Type B pancreatic cell (in vitro differentiated cells): ENCODE measurements around the gene HOXB9. TPM values are rescaled to one million over a fixed set of nuclear protein-coding genes. Genes with fewer than 3 reads are reported as not detected.

Experiments used
- DNase-seq: peaks from one replicate; pipeline ENCODE4 v3.0.0; 2021; ENCODE audit warnings: mixed read lengths; ENCODE audit not compliant: unreplicated experiment; ENCODE audit errors: extremely low spot score
- H3K27ac Mint-ChIP-seq: 2 replicates; pipeline ENCODE4 v1.8.0; 2021; ENCODE audit warnings: mild to moderate bottlenecking, mixed read lengths
- H3K27me3 Mint-ChIP-seq: 2 replicates; pipeline ENCODE4 v1.8.0; 2021; ENCODE audit warnings: mixed read lengths
- H3K36me3 Mint-ChIP-seq: 2 replicates; pipeline ENCODE4 v1.8.0; 2021; ENCODE audit warnings: mixed read lengths
- H3K4me1 Mint-ChIP-seq: one replicate; pipeline ENCODE4 v1.8.0; 2021; ENCODE audit warnings: mixed read lengths; ENCODE audit not compliant: unreplicated experiment
- H3K4me3 Mint-ChIP-seq: 2 replicates; pipeline ENCODE4 v1.8.0; 2021; ENCODE audit warnings: mild to moderate bottlenecking, mixed read lengths
- H3K9me3 Mint-ChIP-seq: 2 replicates; pipeline ENCODE4 v1.8.0; 2021; ENCODE audit warnings: mixed read lengths
- CTCF ChIP-seq: fragments of 200-600 bp; sonication (generic); conservative IDR thresholded peaks from 2 replicates; pipeline ENCODE4 v1.5.0; 2021; ENCODE audit warnings: antibody characterized with exemption, mild to moderate bottlenecking
- total RNA-seq: library from RNA; stranded (reverse); gene quantifications from 2 replicates; pipeline ENCODE4 v1.2.1, GENCODE V29; 2021; ENCODE audit warnings: low replicate concordance

The HOXB9 gene
- total RNA-seq, 1 donor from 2014 or later: 9.4 TPM

- Mint-ChIP-seq H3K4me3 (peak overlapping the region; percentile 61), H3K36me3 (no peaks in the 10 kb centered on the region), H3K27me3 (peaks cover 95% of the 10 kb centered on the region), H3K9me3 (no peaks in the 10 kb centered on the region), H3K27ac (no peak overlapping the region), H3K4me1 (peaks cover 4% of the 10 kb centered on the region)
- DNase-seq: no peak
- no peak for TF ChIP-seq CTCF
Observed at GRCh38 chr17:48645639-48646182, 19.6 kb upstream of the HOXB9 start.

- no peaks in the 10 kb centered on the region for H3K36me3 Mint-ChIP-seq
- DNase-seq: no peak
- H3K27ac Mint-ChIP-seq: no peak overlapping the region
- H3K9me3 Mint-ChIP-seq: no peaks in the 10 kb centered on the region
- H3K4me1 Mint-ChIP-seq: peaks cover 4% of the 10 kb centered on the region
- H3K4me3 Mint-ChIP-seq: peak overlapping the region; percentile 1
- TF ChIP-seq CTCF: no peak
- peaks cover 96% of the 10 kb centered on the region for H3K27me3 Mint-ChIP-seq
Observed at GRCh38 chr17:48644910-48645557, 18.9 kb upstream of the HOXB9 start.

GRCh38 chr17:48644159-48644558, 18.0 kb upstream of the HOXB9 start:
- DNase-seq: no peak
- peaks cover 96% of the 10 kb centered on the region for H3K27me3 Mint-ChIP-seq
- no peaks in the 10 kb centered on the region for H3K9me3 Mint-ChIP-seq
- H3K4me3 Mint-ChIP-seq: no peak overlapping the region
- no peak for TF ChIP-seq CTCF
- H3K27ac Mint-ChIP-seq: no peak overlapping the region
- H3K4me1 Mint-ChIP-seq: peaks cover 4% of the 10 kb centered on the region
- H3K36me3 Mint-ChIP-seq: no peaks in the 10 kb centered on the region

GRCh38 chr17:48643697-48644012, 17.5 kb upstream of the HOXB9 start:
- H3K27ac Mint-ChIP-seq: no peak overlapping the region
- no peaks in the 10 kb centered on the region for H3K9me3 Mint-ChIP-seq
- peaks cover 4% of the 10 kb centered on the region for H3K4me1 Mint-ChIP-seq
- H3K36me3 Mint-ChIP-seq: no peaks in the 10 kb centered on the region
- H3K27me3 Mint-ChIP-seq: peaks cover 96% of the 10 kb centered on the region
- no peak overlapping the region for H3K4me3 Mint-ChIP-seq
- TF ChIP-seq CTCF: no peak
- DNase-seq: no peak

GRCh38 chr17:48642843-48643696, 16.9 kb upstream of the HOXB9 start:
- H3K4me3 Mint-ChIP-seq: no peak overlapping the region

More at GRCh38 chr17:48642843-48643696, 16.9 kb upstream of the HOXB9 start:
- no peak for DNase-seq
- no peak overlapping the region for H3K27ac Mint-ChIP-seq
- peaks cover 96% of the 10 kb centered on the region for H3K27me3 Mint-ChIP-seq
- H3K9me3 Mint-ChIP-seq: no peaks in the 10 kb centered on the region
- peaks cover 4% of the 10 kb centered on the region for H3K4me1 Mint-ChIP-seq
- TF ChIP-seq CTCF: no peak
- no peaks in the 10 kb centered on the region for H3K36me3 Mint-ChIP-seq
